Trophoblast cell (in vitro differentiated cells and primary cell): ENCODE results near the gene ENSA.
"Not testable (repeated sequence)": the region's sequence is repeated elsewhere in the genome, so short reads cannot be mapped to it uniquely, and the experiment has no call there.

Source experiments
- DNase-seq, 2 donors: peaks; one replicate each; pipeline ENCODE4 v3.0.0-alpha.2; 2016
- H2AFZ ChIP-seq: 2 replicates; pipeline ENCODE4 v1.6.1; 2013; ENCODE audit warnings: low read length, moderate library complexity, mild to moderate bottlenecking; ENCODE audit not compliant: insufficient read depth, poor library complexity
- H2AK5ac ChIP-seq: 2 replicates; pipeline ENCODE4 v1.6.1; 2013; ENCODE audit warnings: mild to moderate bottlenecking, low read length
- H2BK120ac ChIP-seq: 2 replicates; pipeline ENCODE4 v1.6.1; 2013; ENCODE audit warnings: low read length, mild to moderate bottlenecking, moderate library complexity; ENCODE audit not compliant: insufficient read depth, poor library complexity
- H2BK12ac ChIP-seq: 2 replicates; pipeline ENCODE4 v1.6.1; 2013; ENCODE audit warnings: mild to moderate bottlenecking, low read length, moderate library complexity
- H2BK5ac ChIP-seq: 2 replicates; pipeline ENCODE4 v1.6.1; 2013; ENCODE audit warnings: low read length, low read depth, moderate library complexity, mild to moderate bottlenecking; ENCODE audit not compliant: poor library complexity
- H3K14ac ChIP-seq: 2 replicates; pipeline ENCODE4 v1.6.1; 2013; ENCODE audit warnings: mild to moderate bottlenecking, low read length
- H3K18ac ChIP-seq: 2 replicates; pipeline ENCODE4 v1.6.1; 2013; ENCODE audit warnings: mild to moderate bottlenecking, low read length
- H3K23ac ChIP-seq: 2 replicates; pipeline ENCODE4 v1.6.1; 2013; ENCODE audit warnings: low read length
- H3K27ac ChIP-seq: 2 replicates; pipeline ENCODE4 v1.5.1; 2013; ENCODE audit warnings: low read depth, mild to moderate bottlenecking, inconsistent platforms, low read length, moderate library complexity
- H3K27me3 ChIP-seq: 2 replicates; pipeline ENCODE4 v1.6.1; 2013; ENCODE audit warnings: inconsistent platforms, mild to moderate bottlenecking, low read length, moderate library complexity; ENCODE audit not compliant: insufficient read depth
- H3K36me3 ChIP-seq, 2 experiments: 1 replicate in 1 of 2; 2 replicates in 1 of 2; pipeline ENCODE4 v1.6.1; 2013; ENCODE audit warnings: low read length in 2 of 2, mild to moderate bottlenecking in 2 of 2, moderate library complexity in 1 of 2; ENCODE audit not compliant: insufficient read depth in 2 of 2, control insufficient read depth in 1 of 2
- H3K4ac ChIP-seq: 2 replicates; pipeline ENCODE4 v1.6.1; 2013; ENCODE audit warnings: low read depth, mild to moderate bottlenecking, low read length, moderate library complexity
- H3K4me1 ChIP-seq, 2 experiments: 1 replicate in 1 of 2; 2 replicates in 1 of 2; pipeline ENCODE4 v1.6.1; 2013; ENCODE audit warnings: low read length in 2 of 2, mild to moderate bottlenecking in 2 of 2, moderate library complexity in 1 of 2; ENCODE audit not compliant: insufficient read depth in 2 of 2, control insufficient read depth in 1 of 2
- H3K4me2 ChIP-seq: 2 replicates; pipeline ENCODE4 v1.6.1; 2013; ENCODE audit warnings: inconsistent platforms, mild to moderate bottlenecking, low read length, moderate library complexity
- H3K4me3 ChIP-seq: 2 replicates; pipeline ENCODE4 v1.5.1; 2013; ENCODE audit warnings: mild to moderate bottlenecking, low read depth, low read length, inconsistent platforms
- H3K79me1 ChIP-seq: one replicate; pipeline ENCODE4 v1.6.1; 2013; ENCODE audit warnings: low read length
- H3K79me2 ChIP-seq: 2 replicates; pipeline ENCODE4 v1.6.1; 2013; ENCODE audit warnings: low read length, mild to moderate bottlenecking; ENCODE audit not compliant: control insufficient read depth, insufficient read depth, poor library complexity
- H3K9ac ChIP-seq: 2 replicates; pipeline ENCODE4 v1.6.1; 2013; ENCODE audit warnings: mild to moderate bottlenecking, low read length
- H3K9me3 ChIP-seq: 2 replicates; pipeline ENCODE4 v1.6.1; 2013; ENCODE audit warnings: low read depth, mild to moderate bottlenecking, control low read depth, inconsistent platforms, low read length; ENCODE audit not compliant: insufficient read depth
- H4K12ac ChIP-seq: 2 replicates; pipeline ENCODE4 v1.6.1; 2013; ENCODE audit warnings: low read depth, mild to moderate bottlenecking, low read length, moderate library complexity
- H4K8ac ChIP-seq: 2 replicates; pipeline ENCODE4 v1.6.1; 2013; ENCODE audit warnings: low read depth, mild to moderate bottlenecking, low read length, moderate library complexity
- H4K91ac ChIP-seq: one replicate; pipeline ENCODE4 v1.6.1; 2013; ENCODE audit warnings: low read depth, mild to moderate bottlenecking, low read length, moderate library complexity
- WGBS: extraction: QIAGEN DNeasy Blood & Tissue Kit; methylation state at CpG from one replicate; pipeline ENCODE4 v1.1.7; 2013; ENCODE audit warnings: missing lambda C conversion rate; ENCODE audit not compliant: insufficient read length, insufficient coverage; ENCODE audit errors: extremely low coverage; 5-methylcytosine and 5-hydroxymethylcytosine counted together

Gene ENSA

GRCh38 chr1:150575518-150576366 lies 53.7 kb downstream of the ENSA start:
- peaks cover 9 to 14% of the 10 kb centered on the region in 2 experiments for H3K4me1 ChIP-seq
- H2BK120ac ChIP-seq = no peak overlapping the region
- no peaks in the 10 kb centered on the region for H3K27me3 ChIP-seq
- no peak overlapping the region for H2BK5ac ChIP-seq
- DNase-seq = peak in 1 of 2 donors; percentile 36
- peak overlapping the region; percentile 91 for H3K4ac ChIP-seq
- no CpG with 5 or more reads among the region's 1 CpG for WGBS
- no peak overlapping the region for H3K23ac ChIP-seq
- H3K9me3 ChIP-seq = no peaks in the 10 kb centered on the region
- H4K12ac ChIP-seq = no peak overlapping the region
- no peak overlapping the region for H2AFZ ChIP-seq
- H2BK12ac ChIP-seq = no peak overlapping the region
- H3K27ac ChIP-seq = no peak overlapping the region
- H3K79me2 ChIP-seq = peaks cover 21% of the 10 kb centered on the region
- H3K14ac ChIP-seq = no peak overlapping the region
- peaks cover 15% of the 10 kb centered on the region for H3K79me1 ChIP-seq
- no peak overlapping the region for H2AK5ac ChIP-seq
- H4K8ac ChIP-seq = no peak overlapping the region
- H3K4me2 ChIP-seq = peak overlapping the region; percentile 5
- H4K91ac ChIP-seq = no peak overlapping the region
- H3K36me3 ChIP-seq = peaks cover 12 to 32% of the 10 kb centered on the region in 2 experiments
- no peak overlapping the region for H3K4me3 ChIP-seq
- no peak overlapping the region for H3K9ac ChIP-seq
- no peak overlapping the region for H3K18ac ChIP-seq

- Histone ChIP-seq H3K4ac (no peak overlapping the region), H2AFZ (no peak overlapping the region), H3K9ac (no peak overlapping the region), H3K14ac (no peak overlapping the region), H2BK120ac (no peak overlapping the region), H2BK12ac (no peak overlapping the region), H3K4me2 (peak overlapping the region; percentile 29), H4K12ac (no peak overlapping the region), H3K79me2 (peaks cover 21% of the 10 kb centered on the region), H3K4me1 (peaks cover 11 to 18% of the 10 kb centered on the region in 2 experiments), H2AK5ac (no peak overlapping the region), H3K23ac (no peak overlapping the region), H2BK5ac (no peak overlapping the region), H3K4me3 (no peak overlapping the region), H4K8ac (no peak overlapping the region), H3K9me3 (no peaks in the 10 kb centered on the region), H3K36me3 (peaks cover 12 to 32% of the 10 kb centered on the region in 2 experiments), H3K27ac (no peak overlapping the region), H3K27me3 (no peaks in the 10 kb centered on the region), H3K79me1 (peaks cover 15% of the 10 kb centered on the region), H4K91ac (no peak overlapping the region), H3K18ac (no peak overlapping the region)
- no CpG with 5 or more reads among the region's 4 CpGs for WGBS
- peak in 1 of 2 donors; percentile 36 for DNase-seq
These were observed 54.3 kb downstream of the ENSA start for GRCh38 chr1:150575072-150575489.

- Histone ChIP-seq H3K36me3 (peaks cover 12 to 32% of the 10 kb centered on the region in 2 experiments), H3K23ac (no peak overlapping the region), H2AFZ (no peak overlapping the region), H3K79me1 (peaks cover 12% of the 10 kb centered on the region), H3K9me3 (no peaks in the 10 kb centered on the region), H3K79me2 (peaks cover 21% of the 10 kb centered on the region), H3K9ac (no peak overlapping the region), H4K8ac (no peak overlapping the region), H4K12ac (no peak overlapping the region), H3K14ac (no peak overlapping the region), H3K4me1 (peaks cover 16 to 24% of the 10 kb centered on the region in 2 experiments), H3K4ac (peak overlapping the region; percentile 35), H2BK5ac (no peak overlapping the region), H3K4me3 (peak overlapping the region; percentile 12), H3K27me3 (no peaks in the 10 kb centered on the region), H4K91ac (no peak overlapping the region), H2BK12ac (no peak overlapping the region), H3K18ac (no peak overlapping the region), H2AK5ac (no peak overlapping the region), H2BK120ac (no peak overlapping the region), H3K4me2 (peak overlapping the region; percentile 29), H3K27ac (peak overlapping the region; percentile 5)
- peak in 1 of 2 donors; percentile 34 for DNase-seq
- no CpG with 5 or more reads among the region's 6 CpGs for WGBS
These were observed 54.9 kb downstream of the ENSA start for GRCh38 chr1:150574260-150575071.

GRCh38 chr1:150573648-150574071 lies 55.8 kb downstream of the ENSA start:
- H2AFZ ChIP-seq, H4K91ac ChIP-seq, H3K9me3 ChIP-seq, H3K27me3 ChIP-seq, H2BK120ac ChIP-seq, H3K4me3 ChIP-seq, H3K4me2 ChIP-seq, H3K14ac ChIP-seq, H3K27ac ChIP-seq, H2BK5ac ChIP-seq, H3K79me1 ChIP-seq, H3K23ac ChIP-seq, H4K8ac ChIP-seq, H3K9ac ChIP-seq, H2AK5ac ChIP-seq, H4K12ac ChIP-seq, H3K18ac ChIP-seq, H2BK12ac ChIP-seq: not testable (repeated sequence)
- peaks cover 13% of the 10 kb centered on the region for H3K79me2 ChIP-seq
- peaks cover 22 to 31% of the 10 kb centered on the region in 2 experiments for H3K4me1 ChIP-seq
- H3K4ac ChIP-seq = peak overlapping the region; percentile 40
- no CpG with 5 or more reads among the region's 13 CpGs for WGBS
- peak in 1 of 2 donors; percentile 26 for DNase-seq
- H3K36me3 ChIP-seq = peaks cover 12 to 30% of the 10 kb centered on the region in 2 experiments
